Measurements from ENCODE around the gene HPSE.

DNA sequence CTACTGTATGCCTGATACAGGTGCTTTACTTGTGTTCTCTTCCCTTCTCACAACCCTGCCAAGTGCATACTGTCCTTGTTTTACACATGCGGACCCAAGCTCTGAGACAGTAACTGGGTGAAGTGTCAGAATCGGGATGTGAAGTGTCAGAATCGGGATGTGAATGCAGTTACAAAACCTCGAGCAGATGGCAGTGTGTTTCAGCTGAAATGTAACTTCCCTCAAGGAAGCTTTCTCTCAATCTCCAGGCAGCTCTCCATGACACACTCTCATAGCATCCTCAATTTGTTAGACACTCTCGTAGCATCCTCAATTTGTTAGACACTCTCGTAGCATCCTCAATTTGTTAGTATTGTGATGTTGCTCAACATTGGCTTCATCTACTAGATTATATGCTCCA is 1.1 kb upstream of the HPSE start:
- TF ChIP-seq, protein P1, sequence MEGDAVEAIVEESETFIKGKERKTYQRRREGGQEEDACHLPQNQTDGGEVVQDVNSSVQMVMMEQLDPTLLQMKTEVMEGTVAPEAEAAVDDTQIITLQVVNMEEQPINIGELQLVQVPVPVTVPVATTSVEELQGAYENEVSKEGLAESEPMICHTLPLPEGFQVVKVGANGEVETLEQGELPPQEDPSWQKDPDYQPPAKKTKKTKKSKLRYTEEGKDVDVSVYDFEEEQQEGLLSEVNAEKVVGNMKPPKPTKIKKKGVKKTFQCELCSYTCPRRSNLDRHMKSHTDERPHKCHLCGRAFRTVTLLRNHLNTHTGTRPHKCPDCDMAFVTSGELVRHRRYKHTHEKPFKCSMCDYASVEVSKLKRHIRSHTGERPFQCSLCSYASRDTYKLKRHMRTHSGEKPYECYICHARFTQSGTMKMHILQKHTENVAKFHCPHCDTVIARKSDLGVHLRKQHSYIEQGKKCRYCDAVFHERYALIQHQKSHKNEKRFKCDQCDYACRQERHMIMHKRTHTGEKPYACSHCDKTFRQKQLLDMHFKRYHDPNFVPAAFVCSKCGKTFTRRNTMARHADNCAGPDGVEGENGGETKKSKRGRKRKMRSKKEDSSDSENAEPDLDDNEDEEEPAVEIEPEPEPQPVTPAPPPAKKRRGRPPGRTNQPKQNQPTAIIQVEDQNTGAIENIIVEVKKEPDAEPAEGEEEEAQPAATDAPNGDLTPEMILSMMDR (IDR thresholded peaks at IDR 0.05 in 2 of 3, conservative IDR thresholded peaks at IDR 0.05 in 1 of 3; ENCODE audit: borderline replicate concordance in 1 of 3, insufficient read depth in 1 of 3, low read depth in 2 of 3, low read length in 2 of 3): no peak
- no peak for TF ChIP-seq POLR2A (IDR thresholded peaks at IDR 0.05; ENCODE audit: borderline replicate concordance, extremely low read depth, insufficient read depth, insufficient read length)
- TF ChIP-seq POLR2AphosphoS5 (IDR thresholded peaks at IDR 0.05; ENCODE audit: low read depth, low read length): no peak
- TF ChIP-seq TCF7L2 (IDR thresholded peaks at IDR 0.05; ENCODE audit: borderline replicate concordance, extremely low read depth, insufficient read depth, insufficient read length): no peak
- no peak for TF ChIP-seq ZBTB33 (IDR thresholded peaks at IDR 0.05; ENCODE audit: extremely low read depth, insufficient replicate concordance, low read length)
- TF ChIP-seq EZH2 (IDR thresholded peaks at IDR 0.05): no peak
- TF ChIP-seq JUND (IDR thresholded peaks at IDR 0.05): no peak
